GM19463 (cell line): ENCODE measurements around the gene NDST3.
A peak's percentile ranks its signal among the peaks of the same experiment; 100 is the strongest.

ENCODE experiments used
- ATAC-seq: cut with Tn5 transposase; IDR thresholded peaks from one replicate; pipeline ENCODE4 v1.9.1; 2021; ENCODE audit warnings: mild to moderate bottlenecking, moderate library complexity; ENCODE audit not compliant: unreplicated experiment

NDST3 gene

GRCh38 chr4:118077767-118078105 is 43.5 kb downstream of the NDST3 start:
- no peak for ATAC-seq

DNA sequence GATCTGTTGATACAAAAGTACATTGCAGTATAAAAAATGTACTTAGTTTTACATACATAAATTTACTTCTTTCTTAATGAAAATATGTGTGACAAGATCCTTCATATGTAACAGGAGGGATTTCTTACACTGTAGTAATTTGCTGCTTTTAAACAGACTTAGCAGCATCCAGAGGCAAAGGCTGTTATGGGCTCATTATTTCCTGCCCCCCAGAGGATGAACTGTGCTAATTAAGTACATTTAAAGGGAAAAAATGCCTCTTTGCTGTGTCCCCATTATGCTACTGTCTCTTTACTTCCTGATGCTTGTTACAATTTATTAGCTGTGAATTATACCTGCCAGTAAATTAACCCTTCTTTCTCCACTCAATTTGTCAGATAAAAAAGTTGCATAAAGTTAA is 47.1 kb downstream of the NDST3 start:
- ATAC-seq: no peak

GRCh38 chr4:118082182-118082581 is 47.9 kb downstream of the NDST3 start:
- ATAC-seq: no peak

- ATAC-seq: no peak
These were observed 51.4 kb downstream of the NDST3 start for GRCh38 chr4:118085700-118086099.

DNA sequence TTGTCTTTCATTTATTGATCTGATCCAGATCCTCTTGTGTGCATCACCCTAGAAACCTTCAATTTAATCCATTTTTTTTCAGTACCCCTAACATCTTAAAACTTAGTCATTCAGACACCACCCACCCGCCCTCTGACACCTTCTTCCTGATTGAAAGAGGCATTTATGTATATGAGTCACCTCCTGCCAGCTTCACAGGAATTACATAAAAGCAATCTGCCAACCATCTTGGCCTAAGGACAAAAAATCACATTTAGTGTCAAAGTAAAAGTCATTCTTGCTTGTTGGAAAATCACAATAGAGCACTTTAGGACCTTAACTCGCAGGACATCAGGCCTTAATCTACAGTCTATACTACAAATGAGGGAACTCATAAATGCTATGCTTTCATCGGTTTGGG is 52.1 kb downstream of the NDST3 start:
- ATAC-seq: no peak

GRCh38 chr4:118087366-118087765 is 53.1 kb downstream of the NDST3 start:
- ATAC-seq: no peak

DNA sequence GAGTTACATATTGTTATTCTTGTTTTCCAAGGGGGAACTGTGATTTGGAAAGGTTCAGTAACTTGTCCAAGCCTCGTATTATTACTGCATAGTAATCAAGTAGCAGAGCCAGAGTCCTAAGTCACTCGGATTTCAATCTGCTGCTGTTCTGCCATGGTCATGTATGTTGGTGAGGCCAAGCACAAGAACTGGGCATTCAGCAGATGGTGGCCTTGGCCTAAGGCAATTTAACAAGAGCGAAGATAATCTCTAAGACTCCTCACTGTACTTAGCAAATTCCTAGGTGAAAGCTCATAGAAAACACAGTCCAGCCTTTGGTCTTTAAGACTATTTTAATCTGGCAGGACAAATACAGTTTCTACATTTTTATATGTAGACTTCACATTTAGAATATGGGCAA is 64.8 kb downstream of the NDST3 start:
- no peak for ATAC-seq

- ATAC-seq: no peak
These were observed 67.9 kb downstream of the NDST3 start for GRCh38 chr4:118102195-118102594.

- ATAC-seq: no peak
These were observed 78.1 kb downstream of the NDST3 start for GRCh38 chr4:118112117-118113046.

DNA sequence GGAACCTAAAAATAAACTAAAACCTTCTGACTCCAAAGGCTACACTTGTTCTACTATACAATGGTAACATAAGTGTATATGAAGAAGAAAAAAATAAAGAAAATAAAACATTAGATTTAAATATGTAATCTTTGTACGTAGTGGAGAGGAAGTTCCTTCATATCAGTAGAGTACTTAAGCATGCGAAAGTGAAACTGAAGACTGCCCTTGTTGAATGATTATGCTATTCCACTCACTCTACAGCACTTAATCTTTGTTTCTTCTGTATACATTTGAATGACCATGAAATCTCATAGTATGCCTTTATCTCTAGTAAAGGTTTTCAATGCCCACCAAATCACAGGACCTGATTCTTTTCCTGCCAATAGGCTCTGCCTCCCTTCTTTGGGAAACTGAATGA is 78.9 kb downstream of the NDST3 start:
- peak; percentile 81 for ATAC-seq

DNA sequence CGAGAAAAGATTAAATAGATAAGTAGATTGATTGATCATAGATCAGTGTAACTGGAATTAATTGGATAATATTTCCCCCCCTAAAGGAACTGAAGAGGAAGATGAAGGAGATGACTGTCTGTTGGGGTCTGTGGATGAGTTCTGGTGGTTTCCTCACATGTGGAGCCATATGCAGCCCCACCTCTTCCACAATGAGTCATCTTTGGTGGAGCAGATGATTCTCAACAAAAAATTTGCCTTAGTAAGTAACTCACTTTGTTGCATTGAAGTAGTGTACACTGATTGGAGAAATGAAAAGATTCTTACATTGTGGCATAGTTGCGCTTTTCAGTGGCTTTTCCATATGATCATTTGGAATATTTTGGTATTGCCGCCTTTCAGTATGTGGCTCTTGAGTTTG is 80.4 kb downstream of the NDST3 start:
- ATAC-seq: no peak

DNA sequence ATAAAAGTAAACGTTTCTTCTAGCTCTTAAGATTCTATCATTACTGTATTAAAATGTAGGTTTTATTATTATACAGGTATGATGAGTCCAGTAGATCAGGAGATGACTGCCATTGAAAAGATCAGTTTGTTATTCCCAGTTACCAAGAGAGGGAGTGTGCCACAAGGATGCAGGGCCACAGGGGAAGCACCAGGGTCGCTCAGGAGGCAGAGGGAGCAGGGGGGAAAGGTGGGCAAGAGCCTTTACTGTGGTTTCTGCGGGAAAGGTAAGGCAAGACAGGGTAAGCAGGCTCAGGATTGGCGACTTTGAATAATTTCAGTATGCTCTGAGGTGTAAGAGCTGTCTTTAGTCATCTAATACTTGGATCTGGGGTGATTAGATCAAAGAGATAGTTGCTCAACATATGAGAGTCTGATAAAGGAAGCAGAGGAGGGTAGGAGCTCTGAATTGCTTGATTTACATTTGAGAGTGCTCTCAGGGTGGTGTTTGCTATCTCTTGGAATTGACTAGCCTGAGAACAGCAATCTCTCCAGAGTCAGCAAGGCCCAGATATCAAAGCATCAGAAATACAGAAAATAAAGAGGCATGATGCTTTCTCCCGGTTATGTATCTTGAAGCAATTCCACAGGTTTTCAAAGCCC is 86.0 kb downstream of the NDST3 start:
- ATAC-seq: no peak

DNA sequence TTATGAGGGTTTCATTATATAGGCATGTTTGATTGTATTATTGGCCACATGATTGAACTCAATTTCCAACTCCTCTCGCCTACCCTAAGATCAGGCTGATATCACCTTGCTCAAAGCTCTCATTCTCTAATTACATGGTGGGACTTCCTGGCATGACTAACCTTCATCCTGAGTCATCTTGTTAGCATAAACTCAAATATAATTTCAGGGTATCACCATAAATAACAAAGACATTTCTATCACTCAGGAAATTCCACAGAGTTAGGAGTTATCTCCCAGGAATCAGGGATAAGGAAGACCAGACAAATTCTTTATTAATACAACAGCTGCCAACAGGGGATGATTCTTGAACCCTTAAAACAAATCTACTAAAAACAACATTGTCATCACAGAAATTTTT is 90.7 kb downstream of the NDST3 start:
- ATAC-seq: no peak

DNA sequence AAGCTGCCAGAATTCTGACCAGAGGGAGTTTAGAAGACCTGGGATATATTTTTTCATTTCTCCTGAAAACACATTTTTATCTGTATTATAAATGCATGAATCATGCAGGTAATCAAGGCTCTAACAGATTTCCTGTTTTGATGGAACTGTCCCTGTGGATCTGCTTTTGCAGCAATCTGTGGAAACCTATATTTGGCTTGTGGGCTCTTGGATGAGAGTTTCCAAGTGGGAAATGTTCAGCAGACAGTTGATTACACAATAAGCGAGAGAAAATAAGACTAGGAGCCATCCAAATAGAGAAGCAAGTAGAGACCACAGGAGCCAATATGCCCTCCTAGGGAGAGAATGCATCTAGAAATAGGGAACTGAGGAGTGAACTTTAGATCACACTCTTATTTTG is 105.0 kb downstream of the NDST3 start:
- no peak for ATAC-seq

DNA sequence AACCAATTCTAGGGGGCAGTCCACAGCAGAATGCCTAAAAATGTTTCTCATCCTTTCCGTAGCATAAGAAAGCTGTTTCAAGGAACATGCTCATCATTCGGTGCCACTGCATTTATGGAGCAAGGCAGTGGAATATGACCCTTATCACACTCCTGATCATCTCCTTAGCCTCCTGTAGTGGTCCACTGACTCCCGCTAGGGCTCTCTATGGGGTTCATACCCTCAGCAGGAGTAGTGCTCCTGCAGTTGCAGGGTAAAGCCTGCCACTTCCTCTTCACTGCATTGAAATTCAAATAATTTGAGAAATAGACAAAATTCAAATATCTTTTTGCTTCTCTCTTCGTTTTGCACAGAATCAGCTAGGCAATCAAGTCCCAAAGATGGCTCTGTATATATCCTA is 107.0 kb downstream of the NDST3 start:
- no peak for ATAC-seq

DNA sequence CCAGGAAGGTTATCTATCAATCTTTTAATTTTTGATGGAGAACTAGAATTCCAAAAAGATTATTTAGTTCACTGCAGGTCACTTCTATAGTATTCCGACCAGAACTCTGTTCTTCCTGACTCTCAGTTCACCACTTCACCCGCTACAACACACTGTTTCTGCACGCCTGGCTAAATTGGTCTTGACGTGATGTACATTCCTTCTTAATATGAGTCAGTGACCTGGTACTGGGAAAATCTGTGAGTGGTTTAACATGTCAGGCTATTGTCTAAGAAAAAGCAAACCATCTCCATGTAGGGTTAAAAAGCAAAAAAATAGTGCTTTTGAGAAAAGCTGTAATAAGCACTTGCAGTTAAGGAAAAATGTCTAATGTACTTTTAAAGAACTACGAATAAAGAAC is 120.4 kb downstream of the NDST3 start:
- no peak for ATAC-seq

DNA sequence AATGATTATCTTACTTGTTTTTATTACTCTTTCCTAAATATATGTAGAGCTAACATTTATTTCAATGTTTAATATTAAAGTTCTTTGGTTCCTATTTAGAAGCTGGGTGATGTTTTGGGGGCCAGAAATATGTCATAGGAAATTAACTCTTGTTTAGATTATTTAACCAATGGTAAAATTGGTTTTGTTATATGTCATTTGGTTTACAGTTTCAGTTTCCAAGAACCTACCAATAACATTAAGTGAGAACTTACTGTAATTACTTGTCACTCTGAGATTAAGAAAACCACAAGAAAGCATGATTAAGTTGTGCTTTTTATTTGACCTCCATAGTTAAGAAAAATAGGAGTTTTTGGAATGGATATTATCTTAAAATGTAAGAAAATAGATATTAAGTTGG is 121.2 kb downstream of the NDST3 start:
- ATAC-seq: no peak

DNA sequence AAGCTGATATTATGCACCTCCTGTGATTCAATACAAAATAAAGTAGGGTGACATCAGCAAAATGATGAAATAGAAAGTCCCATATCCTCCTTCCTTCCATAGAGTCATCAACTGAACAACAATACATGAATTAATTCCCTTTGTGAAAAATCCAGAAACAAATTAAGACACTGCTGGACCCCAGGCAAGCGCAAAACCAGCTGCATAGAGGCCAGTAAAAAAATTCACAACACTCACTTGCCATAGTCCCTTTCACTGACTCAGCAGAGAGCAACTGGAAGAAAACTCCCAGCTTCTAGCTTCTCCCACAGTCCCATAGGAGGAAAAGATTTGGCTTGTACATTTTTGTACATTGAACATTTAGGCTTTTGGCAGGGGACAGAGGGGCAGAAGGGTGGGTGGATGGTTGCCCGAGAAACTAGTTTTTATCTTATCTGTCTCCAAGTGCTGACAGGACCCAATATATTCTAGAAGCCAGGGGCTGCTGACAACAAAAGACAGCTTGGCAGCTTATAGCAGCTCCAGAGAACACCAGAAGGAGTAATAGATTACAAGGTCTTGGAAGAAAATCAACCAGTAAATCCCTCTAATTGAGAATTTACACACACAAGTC is 124.6 kb downstream of the NDST3 start:
- no peak for ATAC-seq

DNA sequence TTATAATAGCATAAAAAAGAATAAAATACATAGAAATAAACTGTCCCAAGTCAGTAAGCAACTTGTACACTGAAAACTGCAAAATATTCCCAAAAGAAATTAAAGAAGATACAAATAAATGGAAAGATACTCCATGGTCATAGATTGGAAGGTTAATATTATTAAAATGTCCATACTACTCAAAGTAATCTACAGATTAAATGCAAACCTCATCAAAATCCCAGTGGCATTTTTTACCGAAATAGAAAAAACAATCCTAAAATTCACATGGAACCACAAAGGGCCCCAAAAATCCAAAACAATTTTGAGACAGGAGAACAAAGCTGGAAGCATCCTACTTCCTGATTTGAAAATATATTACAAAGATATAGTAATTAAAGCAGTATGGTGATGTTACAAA is 133.0 kb downstream of the NDST3 start:
- ATAC-seq: no peak

DNA sequence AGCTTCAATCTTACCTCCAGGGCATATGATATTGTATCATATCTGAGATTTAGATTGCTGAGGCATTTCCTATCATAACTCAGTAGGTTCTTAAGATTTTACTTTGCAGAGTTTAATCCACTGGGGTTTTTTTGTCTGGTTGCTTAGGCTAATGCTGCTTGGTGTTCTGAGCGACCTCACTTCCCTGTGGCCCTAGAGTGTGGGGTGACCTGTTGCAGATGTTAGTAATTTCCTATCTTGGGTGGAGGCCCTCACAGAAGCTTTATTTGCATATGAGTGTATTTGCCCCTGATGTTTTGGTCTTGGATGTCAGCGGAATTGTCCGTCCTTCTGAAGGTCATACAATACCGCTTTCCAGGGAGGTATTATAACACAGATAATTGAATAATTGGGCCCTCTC is 137.1 kb downstream of the NDST3 start:
- ATAC-seq: no peak

DNA sequence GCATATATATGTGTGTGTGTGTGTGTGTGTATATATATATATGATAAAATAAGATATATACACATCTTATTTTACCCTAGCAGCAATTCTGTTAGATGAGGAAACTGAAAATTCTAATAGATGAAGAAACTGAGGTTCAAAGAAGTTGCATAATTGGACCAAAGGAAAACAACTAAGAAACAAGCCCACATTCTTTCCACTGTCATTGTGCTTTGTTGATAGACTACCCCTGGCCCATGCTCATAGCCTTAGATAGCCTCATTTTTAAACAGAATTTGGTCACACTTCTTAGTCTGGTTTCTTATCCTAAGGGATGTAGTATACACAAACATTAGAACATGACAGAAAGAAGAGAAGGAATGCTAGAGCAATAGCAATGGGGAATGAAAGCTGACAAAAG is 138.8 kb downstream of the NDST3 start:
- no peak for ATAC-seq
